ENCODE results near the gene NSMF.

The NSMF gene

GRCh38 chr9:137437691-137438590 lies 21.2 kb downstream of the NSMF start:
- no peak overlapping the region for H3K27ac ChIP-seq (ENCODE audit: extremely low read depth, low read depth, low read length)
- ChIA-PET CTCF (interaction anchor here (1.2 kb wide), 1 partner anchor 151 kb away, joined by 4 read pairs; no protein-coding TSS in a partner anchor), POLR2A (interaction anchor here (1.0 to 1.8 kb wide), 2 partner anchors 15 to 21 kb away, joined by 3 to 7 read pairs; partner anchors contain the start of genes EXD3, NOXA1 and NSMF)
- H3K9me3 ChIP-seq (ENCODE audit: control insufficient read depth, insufficient read depth, low read depth, low read length), result no peaks in the 10 kb centered on the region
- no peak overlapping the region for H3K4me3 ChIP-seq (ENCODE audit: low read depth, low read length)
- H3K4me1 ChIP-seq (ENCODE audit: control insufficient read depth, insufficient read depth, low read length), result no peaks in the 10 kb centered on the region
- TF ChIP-seq ZBTB8A (tag by site-specific recombination; IDR thresholded peaks at IDR 0.05) (0 out of 2 replicates have a peak, but pooled peaks have one; percentile 11), FEZF1 (tag by site-specific recombination; IDR thresholded peaks at IDR 0.05) (no peak), SCRT2 (tag by site-specific recombination; IDR thresholded peaks at IDR 0.05) (peak; percentile 94), ZNF169 (tag by site-specific recombination; IDR thresholded peaks at IDR 0.05) (no peak), ZFHX2 (tag by site-specific recombination; conservative IDR thresholded peaks at IDR 0.05) (peak; percentile 31; the same call in 1 of the 2 replicates), KLF8 (tag by site-specific recombination; IDR thresholded peaks at IDR 0.05) (peak; percentile 40; the same call in 1 of the 2 replicates), SP2 (tag by site-specific recombination; IDR thresholded peaks at IDR 0.05) (no peak), KLF1 (tag by site-specific recombination; IDR thresholded peaks at IDR 0.05) (0 out of 2 replicates have a peak, but pooled peaks have one; percentile 26), GLIS1 (tag by site-specific recombination; IDR thresholded peaks at IDR 0.05) (peak; percentile 81), ZNF600 (tag by site-specific recombination; IDR thresholded peaks at IDR 0.05) (peak; percentile 94), SCRT1 (tag by site-specific recombination; IDR thresholded peaks at IDR 0.05; ENCODE audit: borderline replicate concordance) (peak; percentile 83; the same call in 1 of the 2 replicates), ZNF10 (tag by site-specific recombination; IDR thresholded peaks at IDR 0.05) (peak; percentile 21; the same call in 1 of the 2 replicates), ZNF529 (tag by site-specific recombination; IDR thresholded peaks at IDR 0.05; ENCODE audit: insufficient replicate concordance) (no peak)
- H3K36me3 ChIP-seq (ENCODE audit: control insufficient read depth in 2 of 2, insufficient read depth in 1 of 2, low read length in 2 of 2), result no peaks in the 10 kb centered on the region

- H3K4me3 ChIP-seq (ENCODE audit: low read depth, low read length), result no peak overlapping the region
- ChIA-PET CTCF (interaction anchor here (0.9 to 1.2 kb wide), 3 partner anchors 9 to 150 kb away, joined by 3 to 4 read pairs (median 4); partner anchors contain the start of gene EXD3), POLR2A (interaction anchor here (1.0 to 1.8 kb wide), 2 partner anchors 14 to 22 kb away, joined by 3 to 7 read pairs; partner anchors contain the start of genes EXD3, NOXA1 and NSMF)
- H3K9me3 ChIP-seq (ENCODE audit: control insufficient read depth, insufficient read depth, low read depth, low read length), result no peaks in the 10 kb centered on the region
- no peak overlapping the region for H3K27ac ChIP-seq (ENCODE audit: extremely low read depth, low read depth, low read length)
- TF ChIP-seq EGR2 (tag by site-specific recombination; IDR thresholded peaks at IDR 0.05; ENCODE audit: low read depth) (0 out of 2 replicates have a peak, but pooled peaks have one; percentile 11), ZNF341 (tag by site-specific recombination; IDR thresholded peaks at IDR 0.05; ENCODE audit: low read depth) (peak; percentile 26; the same call in 1 of the 2 replicates), ZFHX2 (tag by site-specific recombination; conservative IDR thresholded peaks at IDR 0.05) (peak; percentile 29; the same call in 1 of the 2 replicates), ZBTB7A (tag by site-specific recombination; IDR thresholded peaks at IDR 0.05; ENCODE audit: low read depth) (no peak)
- no peaks in the 10 kb centered on the region for H3K4me1 ChIP-seq (ENCODE audit: control insufficient read depth, insufficient read depth, low read length)
- H3K36me3 ChIP-seq (ENCODE audit: control insufficient read depth in 2 of 2, insufficient read depth in 1 of 2, low read length in 2 of 2), result no peaks in the 10 kb centered on the region
Observed at GRCh38 chr9:137436761-137437600, 22.2 kb downstream of the NSMF start.

GRCh38 chr9:137435980-137436760 lies 23.0 kb downstream of the NSMF start:
- no peaks in the 10 kb centered on the region for H3K4me1 ChIP-seq (ENCODE audit: control insufficient read depth, insufficient read depth, low read length)
- no peak overlapping the region for H3K27ac ChIP-seq (ENCODE audit: extremely low read depth, low read depth, low read length)
- no peak overlapping the region for H3K4me3 ChIP-seq (ENCODE audit: low read depth, low read length)
- no peaks in the 10 kb centered on the region for H3K36me3 ChIP-seq (ENCODE audit: control insufficient read depth in 2 of 2, insufficient read depth in 1 of 2, low read length in 2 of 2)
- POLR2A ChIA-PET, result interaction anchor here (1.2 to 1.8 kb wide), 2 partner anchors 13 to 24 kb away, joined by 3 to 7 read pairs; partner anchors contain the start of genes EXD3 and NOXA1
- H3K9me3 ChIP-seq (ENCODE audit: control insufficient read depth, insufficient read depth, low read depth, low read length), result no peaks in the 10 kb centered on the region
- CTCF ChIA-PET, result interaction anchor here (0.7 to 1.2 kb wide), 4 partner anchors 10 to 149 kb away, joined by 3 to 4 read pairs (median 4); partner anchors contain the start of genes EXD3 and NOXA1
- no peak for TF ChIP-seq ZNF501 (tag by site-specific recombination; IDR thresholded peaks at IDR 0.05)
- TF ChIP-seq ZNF843 (tag by site-specific recombination; IDR thresholded peaks at IDR 0.05), result no peak
- TF ChIP-seq ZNF24 (tag by site-specific recombination; IDR thresholded peaks at IDR 0.05), result no peak
- no peak for TF ChIP-seq BCL11B (tag by site-specific recombination; IDR thresholded peaks at IDR 0.05; ENCODE audit: low read depth)
- TF ChIP-seq GLI2 (tag by site-specific recombination; IDR thresholded peaks at IDR 0.05; ENCODE audit: borderline replicate concordance, low read depth), result no peak
- TF ChIP-seq ZNF692 (tag by site-specific recombination; IDR thresholded peaks at IDR 0.05), result peak; percentile 20; the same call in 1 of the 2 replicates
- TF ChIP-seq ZBTB49 (tag by site-specific recombination; IDR thresholded peaks at IDR 0.05; ENCODE audit: low read depth), result no peak
- TF ChIP-seq ZNF112 (tag by site-specific recombination; IDR thresholded peaks at IDR 0.05), result no peak

Data from HEK293 (cell line).